NCI-H2171 treated with DMSO at 0.1 percent for 48 hours (cell line): ENCODE measurements around the gene NUP160.
"Not testable (repeated sequence)": the region's sequence is repeated elsewhere in the genome, so short reads cannot be mapped to it uniquely, and the experiment has no call there.

Experiments
- DNase-seq: peaks from one replicate; lab custom pipeline; 2025; lab: John Stamatoyannopoulos, UW

NUP160 gene

GRCh38 chr11:47847892-47848699 is at the start of gene NUP160:
NUP160 (minus strand) TSS chr11:47848350; CDS start chr11:47848318, 32 bp downstream.
- peak; percentile 68 for DNase-seq

- DNase-seq, result no peak
Observed at GRCh38 chr11:47896199-47896598, 48.0 kb upstream of the NUP160 start.

- DNase-seq, result no peak
Observed at GRCh38 chr11:47895035-47895434, 46.9 kb upstream of the NUP160 start.

GRCh38 chr11:47892546-47893276 is 44.6 kb upstream of the NUP160 start:
- not testable (repeated sequence) for DNase-seq

GRCh38 chr11:47891886-47892285 is 43.7 kb upstream of the NUP160 start:
- peak; percentile 76 for DNase-seq

GRCh38 chr11:47889714-47890441 is 41.7 kb upstream of the NUP160 start:
- no peak for DNase-seq

- no peak for DNase-seq
Observed at GRCh38 chr11:47887910-47888569, 39.9 kb upstream of the NUP160 start.

- no peak for DNase-seq
Observed at GRCh38 chr11:47886096-47886495, 37.9 kb upstream of the NUP160 start.

GRCh38 chr11:47882437-47882836 is 34.3 kb upstream of the NUP160 start:
- not testable (repeated sequence) for DNase-seq

GRCh38 chr11:47881145-47881544 is 33.0 kb upstream of the NUP160 start:
- no peak for DNase-seq

GRCh38 chr11:47879259-47880158 is 31.4 kb upstream of the NUP160 start:
- no peak for DNase-seq

GRCh38 chr11:47875858-47876257 is 27.7 kb upstream of the NUP160 start:
- not testable (repeated sequence) for DNase-seq

- DNase-seq, result no peak
Observed at GRCh38 chr11:47870404-47870803, 22.3 kb upstream of the NUP160 start.

GRCh38 chr11:47869544-47870393 is 21.6 kb upstream of the NUP160 start:
- no peak for DNase-seq

- no peak for DNase-seq
Observed at GRCh38 chr11:47867823-47868222, 19.7 kb upstream of the NUP160 start.

GRCh38 chr11:47866892-47867291 is 18.7 kb upstream of the NUP160 start:
- not testable (repeated sequence) for DNase-seq

- no peak for DNase-seq
Observed at GRCh38 chr11:47864901-47865300, 16.8 kb upstream of the NUP160 start.

GRCh38 chr11:47863898-47864430 is 15.8 kb upstream of the NUP160 start:
- no peak for DNase-seq

- peak; percentile 76 for DNase-seq
Observed at GRCh38 chr11:47863189-47863897, 15.2 kb upstream of the NUP160 start.
